ENCODE measurements around the gene RSPO1. TPM values are rescaled to one million over a fixed set of nuclear protein-coding genes. Genes with fewer than 3 reads are reported as not detected.
A peak's percentile ranks its signal among the peaks of the same experiment; 100 is the strongest.

Gene RSPO1
- total RNA-seq, 2 experiments from 2014 or later: not detected

DNA sequence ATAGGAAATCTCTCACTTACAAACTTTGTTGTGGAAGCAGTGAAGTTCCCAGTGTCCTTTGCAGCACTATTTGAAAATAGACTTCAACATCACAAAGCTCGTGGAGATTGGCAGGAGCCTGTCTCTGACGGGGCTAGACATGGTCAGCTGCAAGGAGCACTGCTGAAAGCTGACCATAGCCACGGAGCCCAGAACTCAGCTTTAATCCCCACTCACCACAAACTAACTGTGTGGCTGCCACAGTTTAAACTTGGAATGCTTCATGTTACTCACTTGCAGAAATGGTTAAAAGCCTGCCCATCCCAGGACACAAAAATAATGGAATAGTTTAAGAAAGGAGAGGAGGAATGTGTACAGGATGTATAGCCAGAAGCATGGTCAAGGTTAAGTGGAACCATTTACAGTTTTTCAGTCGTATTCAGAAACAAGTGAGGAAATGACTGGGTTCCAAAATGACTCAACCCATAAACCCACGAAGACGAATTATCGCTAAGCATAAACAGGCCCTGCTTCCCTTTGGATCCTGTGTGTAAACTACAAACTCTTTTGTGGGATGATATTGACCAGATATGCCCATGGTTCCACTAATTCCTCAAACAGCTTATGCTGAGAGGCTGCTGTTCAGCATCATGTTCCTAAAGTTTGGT, 59.7 kb downstream of the RSPO1 start:
- Mint-ChIP-seq H3K4me1 (ENCODE audit: low read depth) (peaks cover 60% of the 10 kb centered on the region), H3K27me3 (no peaks in the 10 kb centered on the region), H3K27ac (peak overlapping the region; percentile 80), H3K4me3 (no peak overlapping the region), H3K9me3 (no peaks in the 10 kb centered on the region), H3K36me3 (ENCODE audit: low read depth) (peaks cover 68% of the 10 kb centered on the region)
- ChIA-PET POLR2A (interaction anchor here (0.9 to 1.5 kb wide), 3 partner anchors 9 to 100 kb away, joined by 3 to 5 read pairs (median 4); no protein-coding TSS in a partner anchor), CTCF (interaction anchor here (1.0 to 2.0 kb wide), 4 partner anchors 8 to 285 kb away, joined by 3 to 4 read pairs (median 4); no protein-coding TSS in a partner anchor)
- no peak for TF ChIP-seq CTCF (IDR thresholded peaks at IDR 0.05)
- DNase-seq: peak; percentile 20
- intact Hi-C loops (cut with micrococcal nuclease): no loop called here
- ATAC-seq: peak; percentile 58

DNA sequence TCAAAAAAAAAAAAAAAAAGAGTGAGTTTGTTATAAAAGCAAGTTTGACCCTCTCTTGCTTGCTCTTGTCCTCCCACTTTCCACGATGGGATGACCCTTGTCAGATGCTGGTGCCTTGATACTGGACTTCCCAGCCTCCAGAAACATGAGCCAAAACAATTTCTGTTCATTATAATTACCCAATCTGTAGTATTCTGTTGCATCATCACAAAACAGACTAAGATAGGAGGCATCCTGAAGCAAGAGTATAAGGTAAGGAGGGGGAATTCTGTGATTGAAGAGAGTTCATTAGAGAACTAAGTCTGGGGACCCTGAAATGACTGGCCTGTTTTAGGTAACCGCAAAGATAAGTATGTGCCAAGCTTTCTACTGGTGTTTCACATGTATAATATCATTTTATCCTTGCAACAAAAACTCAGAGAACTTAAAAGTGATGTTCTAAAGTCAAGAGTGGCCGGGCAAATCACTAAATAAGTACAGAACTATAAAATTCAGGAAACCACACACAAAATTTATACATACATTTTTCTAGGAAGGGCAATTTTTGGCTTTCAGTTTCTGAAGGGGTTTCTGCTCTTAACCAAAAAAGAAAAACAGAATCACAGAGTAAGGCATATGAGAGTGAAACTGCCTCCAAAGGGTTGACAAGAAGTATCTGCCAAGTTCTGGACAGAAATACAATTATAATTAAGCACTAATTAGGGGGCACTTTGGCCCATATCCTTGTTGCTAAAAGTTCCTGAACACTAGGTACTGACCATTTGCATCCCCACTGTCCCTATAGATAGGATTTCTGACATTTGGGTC, 64.0 kb downstream of the RSPO1 start:
- H3K4me3 Mint-ChIP-seq: no peak overlapping the region
- no peak for TF ChIP-seq CTCF (IDR thresholded peaks at IDR 0.05)
- H3K27me3 Mint-ChIP-seq: no peaks in the 10 kb centered on the region
- ChIA-PET CTCF (no interaction called here), POLR2A (interaction anchor here (0.6 kb wide), 1 partner anchor 194 kb away, joined by 3 read pairs; no protein-coding TSS in a partner anchor)
- ATAC-seq (peak; percentile 32), DNase-seq (no peak)
- no peaks in the 10 kb centered on the region for H3K9me3 Mint-ChIP-seq
- peak overlapping the region; percentile 68 for H3K27ac Mint-ChIP-seq
- peaks cover 74% of the 10 kb centered on the region for H3K36me3 Mint-ChIP-seq (ENCODE audit: low read depth)
- H3K4me1 Mint-ChIP-seq (ENCODE audit: low read depth): peaks cover 40% of the 10 kb centered on the region
- intact Hi-C loops (cut with micrococcal nuclease): no loop called here

DNA sequence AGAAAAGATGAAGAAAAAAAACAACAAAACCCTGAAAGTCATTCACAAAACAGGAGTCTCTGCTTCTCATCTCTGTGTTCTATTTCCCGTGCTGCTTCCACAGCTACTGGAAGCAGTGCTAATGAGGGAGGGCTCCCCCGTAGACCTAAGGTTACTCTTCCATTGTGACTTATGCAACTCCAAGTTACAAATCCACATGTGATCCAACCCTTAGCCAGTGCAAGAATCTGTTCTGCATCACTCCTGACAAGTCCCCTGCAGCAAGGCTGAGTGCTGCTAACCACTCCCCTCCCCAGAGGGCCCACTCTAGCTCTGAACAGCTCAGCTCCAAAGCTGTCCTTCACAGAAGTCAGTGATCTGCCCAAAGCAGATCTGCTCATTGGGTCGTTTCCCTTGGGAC, 67.7 kb downstream of the RSPO1 start:
- intact Hi-C loops (cut with micrococcal nuclease): no loop called here
- H3K27me3 Mint-ChIP-seq: no peaks in the 10 kb centered on the region

GRCh38 chr1:37564892-37565291, 69.8 kb downstream of the RSPO1 start:
- no peak overlapping the region for H3K27ac Mint-ChIP-seq
- ATAC-seq (no peak), DNase-seq (no peak)
- no peaks in the 10 kb centered on the region for H3K4me1 Mint-ChIP-seq (ENCODE audit: low read depth)
- no peak overlapping the region for H3K4me3 Mint-ChIP-seq
- no peaks in the 10 kb centered on the region for H3K9me3 Mint-ChIP-seq
- ChIA-PET CTCF (interaction anchor here (1.4 to 1.8 kb wide), 4 partner anchors 9 to 119 kb away, joined by 4 to 10 read pairs (median 4); no protein-coding TSS in a partner anchor), POLR2A (no interaction called here)
- H3K27me3 Mint-ChIP-seq: no peaks in the 10 kb centered on the region
- peaks cover 26% of the 10 kb centered on the region for H3K36me3 Mint-ChIP-seq (ENCODE audit: low read depth)
- intact Hi-C loops (cut with micrococcal nuclease): no loop called here
- TF ChIP-seq CTCF (IDR thresholded peaks at IDR 0.05): no peak

More for the DNA sequence above, 67.7 kb downstream of the RSPO1 start:
- H3K9me3 Mint-ChIP-seq: no peaks in the 10 kb centered on the region
- DNase-seq (no peak), ATAC-seq (no peak)
- H3K27ac Mint-ChIP-seq: no peak overlapping the region
- TF ChIP-seq CTCF (IDR thresholded peaks at IDR 0.05): no peak
- peaks cover 16% of the 10 kb centered on the region for H3K4me1 Mint-ChIP-seq (ENCODE audit: low read depth)
- ChIA-PET POLR2A (interaction anchor here (0.8 to 1.5 kb wide), 2 partner anchors 13 to 27 kb away, joined by 3 to 4 read pairs; partner anchors contain the start of gene SNIP1), CTCF (interaction anchor here (0.8 kb wide), 1 partner anchor 55 kb away, joined by 3 read pairs; no protein-coding TSS in a partner anchor)
- H3K36me3 Mint-ChIP-seq (ENCODE audit: low read depth): peaks cover 43% of the 10 kb centered on the region
- no peak overlapping the region for H3K4me3 Mint-ChIP-seq
